ENCODE results near the gene CKS1B. TPM values are rescaled to one million over a fixed set of nuclear protein-coding genes. Genes with fewer than 3 reads are reported as not detected.

CKS1B gene
- total and polyA plus RNA-seq, 9 of the 15 experiments (the other 6 are each of a cell fraction or from before 2014, with no cell fraction given): 215 to 1,103 (median 460) TPM

GRCh38 chr1:154937085-154937987, 37.1 kb upstream of the CKS1B start (continued):
- TF ChIP-seq FOXJ3 (CRISPR knock-in tag; IDR thresholded peaks at IDR 0.05) (no peak), KDM4B (IDR thresholded peaks at IDR 0.05; ENCODE audit: borderline replicate concordance in 2 of 2, low read depth in 1 of 2) (peak in 1 of 2 experiments; percentile 59; a peak in 1 of 4 replicates), ARID2 (IDR thresholded peaks at IDR 0.05) (no peak), ZNF699 (CRISPR knock-in tag; IDR thresholded peaks at IDR 0.05; ENCODE audit: insufficient replicate concordance) (no peak), SMARCC2 (IDR thresholded peaks at IDR 0.05; ENCODE audit: low read depth) (peak; percentile 46; the same call in 1 of the 2 replicates), NBN (IDR thresholded peaks at IDR 0.05; ENCODE audit: low read depth) (peak; percentile 54; the same call in 1 of the 2 replicates), CUX1 (CRISPR knock-in tag; IDR thresholded peaks at IDR 0.05) (no peak), ILK (tag; IDR thresholded peaks at IDR 0.05; ENCODE audit: borderline replicate concordance, low read depth) (no peak), FOXK2 (conservative IDR thresholded peaks at IDR 0.05 in 1 of 2, IDR thresholded peaks at IDR 0.05 in 1 of 2; ENCODE audit: low read depth in 2 of 2) (peak in 1 of 2 experiments; percentile 100; a peak in 2 of 4 replicates), COPS2 (conservative IDR thresholded peaks at IDR 0.05) (no peak), E2F5 (CRISPR knock-in tag; IDR thresholded peaks at IDR 0.05) (no peak), PHB2 (IDR thresholded peaks at IDR 0.05; ENCODE audit: low read depth) (0 out of 2 replicates have a peak, but pooled peaks have one; percentile 12), PRMT5 (CRISPR knock-in tag; IDR thresholded peaks at IDR 0.05) (no peak), FOXA1 (IDR thresholded peaks at IDR 0.05; ENCODE audit: borderline replicate concordance) (no peak), PTRF (tag; IDR thresholded peaks at IDR 0.05) (no peak), KLF6 (CRISPR knock-in tag; IDR thresholded peaks at IDR 0.05; ENCODE audit: borderline replicate concordance) (no peak), TAF1 (IDR thresholded peaks at IDR 0.05; ENCODE audit: control insufficient read depth, extremely low read depth, insufficient read depth, low read length, severe bottlenecking) (no peak), ZBTB9 (CRISPR knock-in tag; IDR thresholded peaks at IDR 0.05) (no peak), SETDB1 (IDR thresholded peaks at IDR 0.05; ENCODE audit: low read length) (no peak), LEF1 (IDR thresholded peaks at IDR 0.05) (peak; percentile 63; the same call in 1 of the 2 replicates), MCM7 (IDR thresholded peaks at IDR 0.05) (no peak)
